Neural cell (in vitro differentiated cells): Measurements from ENCODE around the gene TTN. TPM values are rescaled to one million over a fixed set of nuclear protein-coding genes. Genes with fewer than 3 reads are reported as not detected.

ENCODE experiments used
- H2AFZ ChIP-seq: fragments of 200-600, 300-800 bp; sonication (generic), shearing (Covaris generic); 2 replicates; pipeline ENCODE4 v1.6.0; 2014; ENCODE audit warnings: low read depth, mild to moderate bottlenecking, antibody characterized with exemption, low read length, moderate library complexity
- H3F3A ChIP-seq: fragments of 200-600 bp; shearing (Covaris generic); 2 replicates; pipeline ENCODE4 v1.6.1; 2016; ENCODE audit warnings: mild to moderate bottlenecking, moderate library complexity, mixed read lengths, antibody characterized with exemption, low read length; ENCODE audit not compliant: insufficient read depth, poor library complexity, severe bottlenecking
- H3K27ac ChIP-seq: fragments of 200-600, 300-800 bp; sonication (generic), shearing (Covaris generic); 2 replicates; pipeline ENCODE4 v1.5.1; 2014; ENCODE audit warnings: mild to moderate bottlenecking, low read length, moderate library complexity
- H3K27me3 ChIP-seq: fragments of 300-800, 200-600 bp; sonication (generic), shearing (Covaris generic); 2 replicates; pipeline ENCODE4 v1.6.0; 2014; ENCODE audit warnings: mild to moderate bottlenecking, low read depth, low read length, moderate library complexity; ENCODE audit not compliant: insufficient read depth
- H3K36me3 ChIP-seq: fragments of 300-800, 200-600 bp; sonication (generic), shearing (Covaris generic); 2 replicates; pipeline ENCODE4 v1.5.1; 2014; ENCODE audit warnings: mild to moderate bottlenecking, antibody characterized with exemption, low read length, moderate library complexity; ENCODE audit not compliant: insufficient read depth
- H3K4me2 ChIP-seq: fragments of 300-800, 200-600 bp; sonication (generic), shearing (Covaris generic); 2 replicates; pipeline ENCODE4 v1.6.0; 2014; ENCODE audit warnings: mild to moderate bottlenecking, low read length
- H3K4me3 ChIP-seq: fragments of 300-800, 200-600 bp; sonication (generic), shearing (Covaris generic); 2 replicates; pipeline ENCODE4 v1.5.1; 2014; ENCODE audit warnings: mild to moderate bottlenecking, low read length, moderate library complexity
- H3K79me2 ChIP-seq: fragments of 200-600 bp; shearing (Covaris generic); replicated peaks from 2 replicates; pipeline ENCODE4 v1.6.0; 2014; ENCODE audit warnings: mild to moderate bottlenecking, low read length, moderate library complexity; ENCODE audit not compliant: insufficient read depth
- H3K9ac ChIP-seq: fragments of 300-800, 200-600 bp; sonication (generic), shearing (Covaris generic); 2 replicates; pipeline ENCODE4 v1.6.1; 2016; ENCODE audit warnings: mild to moderate bottlenecking, low read length, mixed read lengths
- H3K9me2 ChIP-seq: fragments of 200-600 bp; shearing (Covaris generic); 2 replicates; pipeline ENCODE4 v1.6.1; 2016; ENCODE audit warnings: mild to moderate bottlenecking, low read length, mixed read lengths; ENCODE audit not compliant: insufficient read depth
- H3K9me3 ChIP-seq: fragments of 200-600, 300-800 bp; sonication (generic), shearing (Covaris generic); 2 replicates; pipeline ENCODE4 v1.6.1; 2016; ENCODE audit warnings: mild to moderate bottlenecking, mixed run types, low read length, moderate library complexity, mixed read lengths
- H4K20me1 ChIP-seq: fragments of 200-600 bp; shearing (Covaris generic); 2 replicates; pipeline ENCODE4 v1.6.1; 2016; ENCODE audit warnings: mild to moderate bottlenecking, mixed run types; ENCODE audit not compliant: insufficient read depth
- EP300 ChIP-seq: fragments of 450-650 bp; conservative IDR thresholded peaks from 2 replicates; pipeline ENCODE4 v1.6.1; 2014; ENCODE audit warnings: antibody characterized with exemption, mild to moderate bottlenecking, moderate library complexity; ENCODE audit not compliant: poor library complexity, severe bottlenecking
- EZH2 ChIP-seq: fragments of 200-600, 300-800 bp; shearing (Covaris generic), sonication (generic); IDR thresholded peaks from 2 replicates; pipeline ENCODE4 v1.6.1; 2014; ENCODE audit warnings: antibody characterized with exemption, low read length, borderline replicate concordance, mild to moderate bottlenecking; ENCODE audit not compliant: insufficient read depth, poor library complexity, severe bottlenecking
- MXI1 ChIP-seq: fragments of 450-650 bp; conservative IDR thresholded peaks from 2 replicates; pipeline ENCODE4 v1.6.1; 2014; ENCODE audit warnings: antibody characterized with exemption, mild to moderate bottlenecking; ENCODE audit not compliant: poor library complexity, severe bottlenecking
- POLR2AphosphoS5 ChIP-seq: IDR thresholded peaks from 2 replicates; pipeline ENCODE4 v1.6.1; 2012
- RAD21 ChIP-seq: fragments of 450-650 bp; conservative IDR thresholded peaks from 2 replicates; pipeline ENCODE4 v1.6.1; 2014; ENCODE audit warnings: antibody characterized with exemption, mild to moderate bottlenecking, moderate library complexity
- SMC3 ChIP-seq: fragments of 450-650 bp; conservative IDR thresholded peaks from 2 replicates; pipeline ENCODE4 v1.6.1; 2014; ENCODE audit warnings: antibody characterized with exemption, mild to moderate bottlenecking, moderate library complexity; ENCODE audit not compliant: poor library complexity
- TAF1 ChIP-seq: IDR thresholded peaks from 2 replicates; pipeline ENCODE4 v1.6.1; 2012; ENCODE audit warnings: low read depth
- polyA plus RNA-seq: library from polyadenylated mRNA; depleted of rRNA; stranded (reverse); fragments of >200 nt; gene quantifications from 2 replicates; pipeline ENCODE4 v1.2.3, GENCODE V29; 2014
- TF ChIP-seq, protein P1 (sequence below): IDR thresholded peaks from 2 replicates; pipeline ENCODE4 v1.6.1; 2012; ENCODE audit warnings: borderline replicate concordance
- TF ChIP-seq, protein P2 (sequence below): fragments of 450-650 bp; IDR thresholded peaks from 2 replicates; pipeline ENCODE4 v1.5.1; 2014; ENCODE audit warnings: antibody characterized with exemption, mild to moderate bottlenecking, moderate library complexity; ENCODE audit not compliant: poor library complexity, severe bottlenecking

TTN gene
- polyA plus RNA-seq, 1 donor from 2014 or later: 0.10 TPM

DNA sequence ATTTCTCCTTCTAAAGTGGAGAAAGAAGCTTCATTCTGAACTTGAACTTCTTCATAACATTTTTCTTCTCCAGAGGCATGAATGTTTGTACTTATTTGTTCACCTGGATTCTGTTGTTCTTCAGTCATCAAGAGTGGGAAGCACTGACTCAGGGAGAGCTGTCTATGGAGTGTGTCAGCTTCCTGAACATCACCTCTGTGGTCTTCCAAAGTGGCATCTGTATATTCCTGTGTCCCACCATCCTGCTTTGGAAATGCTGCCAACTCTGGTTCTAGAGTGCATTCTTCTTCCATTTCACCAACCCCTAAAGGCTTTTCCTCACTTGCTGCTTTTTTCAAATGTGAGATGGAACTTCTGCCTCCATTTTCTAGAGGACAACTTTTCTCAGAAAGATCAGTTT is 59.5 kb downstream of the TTN start:
- Histone ChIP-seq H2AFZ (no peak overlapping the region), H3K36me3 (no peaks in the 10 kb centered on the region), H3K9ac (no peak overlapping the region), H3K4me2 (no peak overlapping the region), H3K9me2 (no peaks in the 10 kb centered on the region), H3K9me3 (no peaks in the 10 kb centered on the region), H3K27ac (no peak overlapping the region), H3K79me2 (no peaks in the 10 kb centered on the region), H4K20me1 (no peaks in the 10 kb centered on the region), H3F3A (no peaks in the 10 kb centered on the region), H3K4me3 (no peak overlapping the region), H3K27me3 (no peaks in the 10 kb centered on the region)
- TF ChIP-seq, protein P1, sequence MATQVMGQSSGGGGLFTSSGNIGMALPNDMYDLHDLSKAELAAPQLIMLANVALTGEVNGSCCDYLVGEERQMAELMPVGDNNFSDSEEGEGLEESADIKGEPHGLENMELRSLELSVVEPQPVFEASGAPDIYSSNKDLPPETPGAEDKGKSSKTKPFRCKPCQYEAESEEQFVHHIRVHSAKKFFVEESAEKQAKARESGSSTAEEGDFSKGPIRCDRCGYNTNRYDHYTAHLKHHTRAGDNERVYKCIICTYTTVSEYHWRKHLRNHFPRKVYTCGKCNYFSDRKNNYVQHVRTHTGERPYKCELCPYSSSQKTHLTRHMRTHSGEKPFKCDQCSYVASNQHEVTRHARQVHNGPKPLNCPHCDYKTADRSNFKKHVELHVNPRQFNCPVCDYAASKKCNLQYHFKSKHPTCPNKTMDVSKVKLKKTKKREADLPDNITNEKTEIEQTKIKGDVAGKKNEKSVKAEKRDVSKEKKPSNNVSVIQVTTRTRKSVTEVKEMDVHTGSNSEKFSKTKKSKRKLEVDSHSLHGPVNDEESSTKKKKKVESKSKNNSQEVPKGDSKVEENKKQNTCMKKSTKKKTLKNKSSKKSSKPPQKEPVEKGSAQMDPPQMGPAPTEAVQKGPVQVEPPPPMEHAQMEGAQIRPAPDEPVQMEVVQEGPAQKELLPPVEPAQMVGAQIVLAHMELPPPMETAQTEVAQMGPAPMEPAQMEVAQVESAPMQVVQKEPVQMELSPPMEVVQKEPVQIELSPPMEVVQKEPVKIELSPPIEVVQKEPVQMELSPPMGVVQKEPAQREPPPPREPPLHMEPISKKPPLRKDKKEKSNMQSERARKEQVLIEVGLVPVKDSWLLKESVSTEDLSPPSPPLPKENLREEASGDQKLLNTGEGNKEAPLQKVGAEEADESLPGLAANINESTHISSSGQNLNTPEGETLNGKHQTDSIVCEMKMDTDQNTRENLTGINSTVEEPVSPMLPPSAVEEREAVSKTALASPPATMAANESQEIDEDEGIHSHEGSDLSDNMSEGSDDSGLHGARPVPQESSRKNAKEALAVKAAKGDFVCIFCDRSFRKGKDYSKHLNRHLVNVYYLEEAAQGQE: no peak
- TF ChIP-seq TAF1 (no peak), EP300 (no peak), SMC3 (no peak), MXI1 (no peak), POLR2AphosphoS5 (no peak), EZH2 (no peak), RAD21 (no peak)
- TF ChIP-seq, protein P2, sequence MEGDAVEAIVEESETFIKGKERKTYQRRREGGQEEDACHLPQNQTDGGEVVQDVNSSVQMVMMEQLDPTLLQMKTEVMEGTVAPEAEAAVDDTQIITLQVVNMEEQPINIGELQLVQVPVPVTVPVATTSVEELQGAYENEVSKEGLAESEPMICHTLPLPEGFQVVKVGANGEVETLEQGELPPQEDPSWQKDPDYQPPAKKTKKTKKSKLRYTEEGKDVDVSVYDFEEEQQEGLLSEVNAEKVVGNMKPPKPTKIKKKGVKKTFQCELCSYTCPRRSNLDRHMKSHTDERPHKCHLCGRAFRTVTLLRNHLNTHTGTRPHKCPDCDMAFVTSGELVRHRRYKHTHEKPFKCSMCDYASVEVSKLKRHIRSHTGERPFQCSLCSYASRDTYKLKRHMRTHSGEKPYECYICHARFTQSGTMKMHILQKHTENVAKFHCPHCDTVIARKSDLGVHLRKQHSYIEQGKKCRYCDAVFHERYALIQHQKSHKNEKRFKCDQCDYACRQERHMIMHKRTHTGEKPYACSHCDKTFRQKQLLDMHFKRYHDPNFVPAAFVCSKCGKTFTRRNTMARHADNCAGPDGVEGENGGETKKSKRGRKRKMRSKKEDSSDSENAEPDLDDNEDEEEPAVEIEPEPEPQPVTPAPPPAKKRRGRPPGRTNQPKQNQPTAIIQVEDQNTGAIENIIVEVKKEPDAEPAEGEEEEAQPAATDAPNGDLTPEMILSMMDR: no peak

DNA sequence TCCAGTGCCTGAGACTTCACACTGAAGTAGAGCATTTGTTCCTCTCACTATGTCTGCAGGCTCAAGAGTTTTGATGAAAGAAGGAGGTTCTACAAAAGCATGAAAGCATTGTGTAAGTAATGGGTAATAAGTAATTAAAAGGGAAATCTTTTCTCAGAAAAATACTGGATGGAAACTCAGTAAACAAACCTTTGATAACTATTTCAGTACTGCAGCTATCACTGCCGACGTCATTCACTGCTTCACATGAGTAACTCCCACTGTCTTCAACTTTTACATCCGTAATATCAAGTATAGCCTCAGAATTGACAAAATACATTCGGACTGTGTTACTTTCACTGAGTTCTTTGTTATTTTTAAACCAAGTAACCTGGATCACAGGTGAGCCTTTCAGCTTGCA is 72.7 kb downstream of the TTN start:
- Histone ChIP-seq H3K9me3 (no peaks in the 10 kb centered on the region), H3K27ac (no peak overlapping the region)

More for the DNA sequence above, 72.7 kb downstream of the TTN start:
- TF ChIP-seq EP300 (no peak), EZH2 (no peak), MXI1 (no peak), RAD21 (no peak), POLR2AphosphoS5 (no peak), TAF1 (no peak), SMC3 (no peak)
- TF ChIP-seq, protein P1: no peak
- TF ChIP-seq, protein P2: no peak
- Histone ChIP-seq H3K27me3 (no peaks in the 10 kb centered on the region), H3K4me2 (no peak overlapping the region), H3K9me2 (no peaks in the 10 kb centered on the region), H3F3A (no peaks in the 10 kb centered on the region), H2AFZ (no peak overlapping the region), H3K9ac (no peak overlapping the region), H3K79me2 (no peaks in the 10 kb centered on the region), H3K4me3 (no peak overlapping the region), H3K36me3 (no peaks in the 10 kb centered on the region), H4K20me1 (no peaks in the 10 kb centered on the region)
